KG1 (cell line): ENCODE results near the gene NOL12.
A peak's percentile ranks its signal among the peaks of the same experiment; 100 is the strongest.
"Not testable (repeated sequence)": the region's sequence is repeated elsewhere in the genome, so short reads cannot be mapped to it uniquely, and the experiment has no call there.

Experiments used
- DNase-seq: peaks from one replicate; lab custom pipeline; 2025; lab: John Stamatoyannopoulos, UW

NOL12 gene

DNA sequence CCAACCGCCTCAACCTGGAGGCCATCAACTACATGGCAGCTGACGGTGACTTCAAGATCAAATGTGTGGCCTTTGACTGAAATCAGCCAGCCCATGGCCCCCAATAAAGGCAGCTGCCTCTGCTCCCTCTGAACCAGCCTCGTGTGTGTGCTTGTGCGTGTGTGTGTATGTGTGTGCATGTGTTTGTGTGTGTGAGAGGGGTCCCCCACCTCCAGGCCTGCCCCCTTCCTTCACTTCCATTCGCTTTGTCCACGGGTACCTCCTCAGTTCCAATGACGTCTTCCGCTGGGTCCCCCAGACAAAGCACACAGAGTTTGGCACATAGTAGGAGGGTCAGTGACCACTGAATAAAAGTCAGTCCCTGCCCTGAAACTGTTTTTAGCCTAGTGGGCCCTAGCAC is 6.5 kb upstream of the NOL12 start:
- no peak for DNase-seq

DNA sequence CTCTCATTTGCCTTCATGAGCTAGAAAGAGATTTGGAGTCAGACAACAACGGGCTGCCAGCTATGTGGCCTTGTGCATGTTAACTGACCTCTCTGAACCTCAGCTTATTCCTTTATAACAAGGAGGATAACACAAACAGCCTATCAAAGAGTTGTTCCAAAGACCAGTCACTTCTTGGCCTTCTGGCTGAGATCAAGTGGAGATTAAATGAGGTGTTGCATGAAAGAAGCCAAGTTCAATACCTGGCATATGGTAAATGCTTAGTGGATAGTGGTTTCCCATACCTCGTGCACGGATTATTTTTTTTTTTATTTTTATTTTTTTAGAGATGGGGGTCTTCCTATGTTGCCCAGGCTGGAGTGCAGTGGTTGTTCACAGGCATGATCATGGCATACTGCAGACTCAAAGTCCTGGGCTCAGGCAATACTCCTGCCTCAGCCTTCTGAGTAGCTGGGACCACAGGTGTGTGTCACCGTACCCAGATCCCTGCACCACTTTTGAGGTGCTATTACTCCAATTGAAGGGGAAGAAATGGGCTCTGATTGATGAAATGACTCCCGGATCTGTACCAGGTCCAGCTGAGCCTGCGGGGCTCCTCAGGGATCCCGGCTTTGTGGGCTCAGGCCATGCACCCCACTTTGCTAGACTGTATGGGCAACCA is 5.8 kb upstream of the NOL12 start:
- no peak for DNase-seq

DNA sequence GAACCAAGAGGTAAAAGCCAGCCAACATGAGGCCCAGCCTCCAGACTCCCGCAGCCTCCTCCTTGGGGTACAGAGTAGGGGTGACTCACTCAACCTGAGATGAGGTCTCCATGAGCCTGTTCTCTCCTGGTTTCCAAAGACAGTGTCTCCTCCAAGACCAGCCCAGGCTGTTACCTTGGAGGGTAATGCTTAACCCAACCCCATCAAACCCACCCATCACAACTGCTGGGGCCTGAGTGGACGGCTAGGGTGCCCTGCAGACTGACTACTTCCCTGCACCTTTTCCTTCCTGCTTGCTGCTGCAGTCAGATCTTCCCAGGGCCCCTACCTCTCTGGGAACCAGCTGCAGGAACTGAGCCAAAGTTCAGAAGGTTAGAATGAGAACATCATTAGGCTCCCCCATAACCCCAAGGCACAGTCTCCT is 5.1 kb upstream of the NOL12 start:
- DNase-seq = no peak

DNA sequence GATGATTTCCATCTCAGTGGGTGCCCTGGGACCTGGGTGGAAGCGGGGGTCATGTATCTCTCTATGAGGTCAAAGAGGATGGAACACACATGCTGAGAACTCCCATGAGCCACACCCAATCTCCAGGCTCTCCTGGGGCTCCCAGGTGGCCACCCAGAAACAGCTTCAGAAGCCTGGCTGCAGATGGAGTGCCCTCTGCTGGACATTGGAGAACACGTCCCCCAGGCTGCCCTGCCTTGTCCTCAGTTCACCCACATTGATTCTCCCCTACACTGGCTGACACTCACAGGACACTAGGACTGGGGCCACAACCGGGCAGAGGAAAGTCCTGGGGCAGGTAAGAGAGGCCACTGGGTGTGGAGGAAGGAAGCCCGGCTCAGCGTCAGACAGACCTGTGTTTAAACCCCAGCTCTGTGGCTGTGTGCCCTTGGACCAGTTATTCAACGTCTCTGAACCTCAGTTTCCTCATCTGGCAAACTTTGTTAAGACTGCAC is 4.5 kb upstream of the NOL12 start:
- DNase-seq = peak; percentile 40

DNA sequence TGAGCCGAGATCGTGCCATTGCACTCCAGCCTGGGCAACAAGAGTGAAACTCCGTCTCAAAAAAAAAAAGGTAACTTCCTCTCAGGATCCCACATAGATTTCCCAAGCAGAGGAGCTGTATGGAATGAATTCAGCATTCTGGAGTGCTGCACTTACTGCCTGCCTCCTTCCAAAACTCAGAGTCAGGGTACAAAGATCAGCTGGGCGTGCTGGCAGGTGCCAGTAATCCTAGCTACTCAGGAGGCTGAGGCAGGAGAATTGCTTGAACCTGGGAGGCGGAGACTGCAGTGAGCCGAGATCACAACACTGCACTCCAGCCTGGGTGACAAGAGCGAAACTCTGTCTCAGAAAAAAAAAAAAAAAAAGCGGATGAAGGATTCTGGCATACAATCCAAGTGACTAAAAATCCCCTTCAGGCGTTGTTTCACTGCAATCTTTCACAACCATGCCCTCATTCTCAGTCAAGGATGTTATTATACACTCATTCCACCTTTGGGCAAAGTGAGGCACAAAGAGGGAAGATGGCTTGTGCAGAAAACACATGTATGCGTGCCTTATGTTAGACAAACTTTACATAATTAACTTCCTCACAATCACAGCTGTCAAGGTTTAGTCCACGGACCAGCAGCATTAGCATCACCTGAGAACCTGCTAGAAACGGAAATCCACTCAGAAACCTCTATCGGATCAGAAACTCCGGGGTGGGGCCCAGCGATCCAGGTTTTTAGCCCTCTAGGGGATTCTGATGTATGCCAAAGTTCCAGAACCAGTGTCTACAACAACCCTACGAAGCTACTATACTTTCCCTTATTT is 1.1 kb upstream of the NOL12 start:
- no peak for DNase-seq

DNA sequence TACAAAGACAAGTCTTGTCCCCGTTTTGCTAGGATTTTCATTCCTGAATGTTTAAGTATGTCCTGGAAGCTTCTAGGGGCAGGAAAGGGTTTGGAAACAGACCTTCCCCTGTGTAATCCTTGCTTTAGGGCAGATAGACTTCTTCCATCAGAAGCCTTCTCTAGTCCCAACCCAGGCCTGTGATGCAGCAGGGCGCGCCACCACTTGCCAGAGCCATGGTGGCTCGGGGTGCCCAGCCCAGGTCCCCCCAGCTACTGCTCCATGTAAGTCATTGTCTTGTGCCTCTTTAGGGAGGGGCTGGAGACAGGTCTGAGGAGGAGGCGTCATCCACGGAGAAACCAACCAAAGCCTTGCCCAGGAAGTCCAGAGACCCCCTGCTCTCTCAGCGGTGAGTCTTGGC is 4.3 kb downstream of the NOL12 start:
- no peak for DNase-seq

DNA sequence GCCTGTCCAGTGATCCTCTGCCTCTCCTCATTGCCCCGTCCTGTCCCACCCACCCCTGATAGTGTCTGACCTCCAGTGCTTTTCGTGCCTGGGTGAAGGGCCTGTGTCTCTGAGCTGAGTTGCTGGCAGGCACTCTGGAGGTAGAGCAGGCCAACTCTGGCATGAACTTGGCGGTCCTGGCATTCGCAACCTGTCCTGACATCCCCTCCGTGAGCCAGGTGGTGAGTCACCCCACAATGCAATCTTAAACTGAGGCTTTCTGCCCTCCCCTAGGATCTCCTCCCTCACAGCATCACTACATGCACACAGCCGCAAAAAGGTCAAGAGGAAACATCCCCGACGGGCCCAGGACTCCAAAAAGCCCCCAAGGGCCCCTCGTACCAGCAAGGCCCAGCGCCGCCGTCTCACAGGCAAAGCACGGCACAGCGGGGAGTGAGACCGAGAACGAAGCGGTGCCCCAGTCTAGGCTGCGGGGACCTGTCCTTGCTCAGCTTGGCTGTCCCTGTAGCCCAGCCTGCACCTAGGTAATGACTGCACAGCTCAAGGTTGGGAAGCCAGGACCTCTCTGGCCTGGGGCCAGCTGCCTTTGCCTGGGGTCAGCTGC is 4.9 kb downstream of the NOL12 start:
- no peak for DNase-seq

DNA sequence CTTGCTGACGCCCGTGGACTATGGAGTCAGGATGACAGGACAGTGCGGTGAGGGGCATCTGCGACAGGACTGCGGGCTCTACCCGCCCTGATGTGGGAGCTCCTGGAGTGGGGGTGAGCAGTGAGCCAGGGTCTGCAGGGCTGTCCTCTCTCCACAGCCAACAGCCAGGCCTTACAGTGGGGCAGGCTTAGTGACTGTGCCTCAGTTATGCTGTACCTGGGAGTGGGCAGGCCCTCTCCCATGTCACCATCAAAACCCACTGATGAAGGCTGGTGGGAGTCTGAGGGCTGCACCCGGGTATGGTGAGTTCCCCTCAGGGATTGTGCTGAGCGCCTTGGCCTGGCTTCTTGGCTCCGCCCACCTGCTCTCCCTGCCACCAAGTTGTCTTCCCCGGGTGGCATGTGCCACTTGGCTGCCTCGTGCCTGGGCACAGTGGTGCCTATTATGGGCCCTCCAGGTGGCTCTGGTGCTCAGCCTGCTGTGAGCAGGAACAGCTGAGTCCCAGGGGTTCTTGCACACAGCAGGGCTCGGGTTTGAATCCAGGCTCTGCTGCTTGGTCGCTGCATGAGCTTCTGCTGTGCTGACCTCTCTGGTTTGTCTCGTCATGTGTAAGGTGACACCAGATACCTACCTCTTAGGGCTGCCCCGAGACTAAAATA is 6.6 kb downstream of the NOL12 start:
- DNase-seq = no peak

DNA sequence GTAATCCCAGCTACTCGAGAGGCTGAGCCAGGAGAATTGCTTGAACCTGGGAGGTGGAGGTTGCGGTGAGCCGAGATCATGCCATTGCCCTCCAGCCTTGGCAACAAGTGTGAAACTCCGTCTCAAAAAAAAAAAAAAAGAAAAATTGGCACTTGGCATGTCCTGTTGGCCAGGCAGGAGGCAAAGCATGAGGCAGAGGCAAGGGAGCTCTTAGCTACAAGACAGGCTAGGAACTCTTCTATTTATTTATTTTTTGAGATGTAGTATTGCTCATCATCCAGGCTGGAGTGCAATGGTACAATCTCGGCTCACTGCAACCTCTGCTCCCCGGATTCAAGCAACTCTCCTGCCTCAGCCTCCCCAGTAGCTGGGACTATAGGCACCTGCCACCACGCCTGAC is 8.0 kb downstream of the NOL12 start:
- DNase-seq = not testable (repeated sequence)

DNA sequence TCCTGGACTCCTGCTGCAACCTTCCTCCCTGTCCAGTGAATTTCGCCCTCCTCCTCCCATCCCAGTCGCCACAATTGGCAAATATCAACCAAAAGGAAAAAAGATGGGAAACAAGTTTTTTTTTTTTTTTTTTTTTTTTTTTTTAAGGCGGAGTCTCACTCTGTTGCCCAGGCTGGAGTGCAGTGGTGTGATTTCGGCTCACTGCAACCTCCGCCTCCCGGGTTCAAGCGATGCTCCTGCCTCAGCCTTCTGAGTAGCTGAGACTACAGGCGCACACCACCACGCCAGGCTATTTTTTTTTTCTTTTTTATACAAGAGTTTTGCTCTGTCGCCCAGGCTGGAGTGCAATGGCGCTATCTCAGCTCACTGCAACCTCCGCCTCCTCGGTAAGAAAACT is 10.1 kb downstream of the NOL12 start:
- DNase-seq = not testable (repeated sequence)

GRCh38 chr22:37696657-37697537 is 10.8 kb downstream of the NOL12 start, which contains the start of gene TRIOBP:
TRIOBP (plus strand) TSS chr22:37697048; CDS start chr22:37701366, 4,318 bp downstream.
- no peak for DNase-seq

- DNase-seq = no peak
These were observed 11.3 kb downstream of the NOL12 start for GRCh38 chr22:37697538-37697835.

DNA sequence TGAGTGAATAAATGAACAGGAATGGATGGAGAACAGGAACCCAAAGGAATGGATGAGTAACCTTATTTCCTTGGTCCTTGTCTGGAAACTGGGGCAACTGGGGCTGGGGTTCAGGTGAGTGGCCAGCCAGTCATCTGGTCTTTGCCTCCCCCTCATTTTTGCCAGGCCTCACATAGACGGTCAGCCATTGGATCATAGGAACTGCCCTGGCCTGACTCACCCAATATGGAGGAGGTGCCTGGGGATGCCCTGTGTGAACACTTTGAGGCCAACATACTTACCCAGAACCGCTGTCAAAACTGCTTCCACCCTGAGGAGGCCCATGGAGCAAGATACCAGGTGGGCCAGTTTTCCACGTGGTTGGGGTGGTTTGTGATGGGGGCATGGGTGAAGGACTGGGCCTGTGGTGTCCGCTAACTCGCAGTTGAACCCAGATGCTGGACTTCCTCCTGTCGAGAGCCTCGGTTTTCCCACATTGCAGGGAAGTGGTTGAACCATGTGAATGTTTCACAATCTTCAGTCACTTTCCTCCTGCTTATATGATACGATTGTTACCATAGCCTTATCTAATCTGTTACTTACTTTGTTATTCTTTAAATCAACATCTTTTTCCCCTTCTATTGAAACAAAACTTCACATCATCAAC is 15.1 kb downstream of the NOL12 start:
- no peak for DNase-seq

- DNase-seq = no peak
These were observed 17.8 kb downstream of the NOL12 start for GRCh38 chr22:37703906-37704305.

- no peak for DNase-seq
These were observed 18.5 kb downstream of the NOL12 start for GRCh38 chr22:37704645-37705044.

DNA sequence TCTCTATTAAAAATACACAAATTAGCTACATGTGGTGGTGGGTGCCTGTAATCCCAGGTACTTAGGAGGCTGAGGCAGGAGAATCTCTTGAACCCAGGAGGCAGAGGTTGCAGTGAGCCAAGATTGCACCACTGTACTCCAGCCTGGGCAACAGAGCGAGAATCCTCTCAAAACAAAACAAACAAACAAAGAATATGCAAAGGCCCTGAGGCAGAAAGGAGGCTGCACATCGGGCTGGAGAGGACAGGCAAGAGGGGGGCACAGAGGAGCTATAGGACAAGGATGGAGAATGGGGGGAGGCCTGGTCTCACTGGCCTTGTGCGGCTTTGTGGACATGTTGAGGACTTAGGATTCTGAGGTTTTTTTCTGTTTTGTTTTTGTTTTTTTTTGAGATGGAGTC is 19.1 kb downstream of the NOL12 start:
- no peak for DNase-seq

DNA sequence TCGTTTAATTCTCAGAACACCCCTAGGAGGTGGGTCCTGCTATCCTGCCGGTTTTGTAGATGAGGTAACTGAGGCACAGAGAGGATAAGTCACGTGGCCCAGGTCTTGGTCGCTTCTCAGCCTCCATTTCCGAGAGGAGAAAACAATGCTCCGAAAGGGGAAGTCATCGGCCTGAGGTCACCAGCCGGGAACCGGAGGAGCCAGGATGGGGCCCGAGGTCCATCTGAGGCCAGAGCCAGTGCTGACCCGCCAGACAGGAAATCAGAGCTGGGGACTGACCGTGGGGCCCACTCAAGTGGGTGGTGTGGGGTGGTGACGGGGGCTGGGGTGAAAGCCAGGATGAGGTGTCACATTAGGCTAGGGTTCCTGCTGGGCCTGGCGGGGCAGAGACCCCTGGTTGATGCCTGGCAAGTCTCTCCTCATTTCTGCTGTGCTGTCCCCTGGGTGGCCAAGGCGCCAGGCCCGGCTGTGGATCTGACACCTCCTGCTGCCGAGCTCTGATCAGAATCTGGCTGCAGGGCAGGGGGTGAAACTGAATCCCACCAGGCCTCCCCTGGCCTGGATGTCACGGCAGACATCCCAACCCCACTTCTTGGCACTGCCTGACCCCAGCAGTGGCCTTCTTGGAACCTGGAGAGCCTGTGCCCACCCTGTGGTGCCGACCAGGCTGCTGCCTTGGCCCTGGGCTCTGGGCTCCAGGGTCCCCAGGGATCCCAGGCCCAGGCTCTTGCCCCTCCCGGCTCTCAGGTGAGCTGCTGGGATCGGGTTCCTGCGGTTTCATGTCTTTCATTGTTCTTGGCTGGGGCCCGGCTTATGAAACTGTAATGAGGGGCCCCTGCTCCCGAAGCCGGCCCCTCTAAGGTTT is 22.7 kb downstream of the NOL12 start:
- no peak for DNase-seq

DNA sequence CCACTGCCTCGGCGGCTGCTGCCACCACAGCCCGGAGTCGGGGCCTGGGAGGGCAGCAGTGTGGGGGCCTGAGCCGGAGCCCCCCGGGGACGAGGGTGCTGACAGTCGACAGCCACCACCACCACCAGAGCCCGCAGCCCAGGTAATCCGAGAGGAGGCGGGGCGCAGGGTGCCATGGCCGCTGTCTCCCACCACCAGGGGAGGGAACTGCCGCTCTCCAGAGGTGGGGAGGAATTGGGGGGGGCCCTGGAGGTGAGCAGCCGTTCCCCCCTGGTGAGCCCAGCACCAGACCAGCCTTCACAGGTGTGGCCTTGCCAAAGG is 23.3 kb downstream of the NOL12 start:
- no peak for DNase-seq

GRCh38 chr22:37710675-37711074 is 24.5 kb downstream of the NOL12 start:
- DNase-seq = no peak

DNA sequence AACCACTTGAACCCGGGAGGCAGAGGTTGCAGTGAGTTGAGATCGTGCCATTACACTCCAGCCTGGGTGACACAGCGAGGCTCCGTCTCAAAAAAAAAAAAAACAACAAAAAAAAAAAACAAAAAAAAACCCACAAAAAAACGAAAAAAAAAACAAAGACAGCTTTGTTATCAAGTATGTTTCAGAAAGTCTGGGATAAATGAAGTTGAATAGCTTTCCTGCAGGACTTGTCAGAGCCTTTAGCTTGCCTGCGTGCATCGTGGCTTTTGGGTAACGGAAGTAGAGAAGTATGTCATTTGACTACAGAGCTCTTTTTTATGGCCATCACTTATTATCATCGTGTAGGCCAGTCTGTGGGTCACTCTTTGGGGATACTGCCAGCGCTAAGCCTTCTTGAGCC is 25.3 kb downstream of the NOL12 start:
- no peak for DNase-seq
